ENCODE results near the gene SULT4A1.
"Not testable (repeated sequence)": the region's sequence is repeated elsewhere in the genome, so short reads cannot be mapped to it uniquely, and the experiment has no call there.

SULT4A1 gene

DNA sequence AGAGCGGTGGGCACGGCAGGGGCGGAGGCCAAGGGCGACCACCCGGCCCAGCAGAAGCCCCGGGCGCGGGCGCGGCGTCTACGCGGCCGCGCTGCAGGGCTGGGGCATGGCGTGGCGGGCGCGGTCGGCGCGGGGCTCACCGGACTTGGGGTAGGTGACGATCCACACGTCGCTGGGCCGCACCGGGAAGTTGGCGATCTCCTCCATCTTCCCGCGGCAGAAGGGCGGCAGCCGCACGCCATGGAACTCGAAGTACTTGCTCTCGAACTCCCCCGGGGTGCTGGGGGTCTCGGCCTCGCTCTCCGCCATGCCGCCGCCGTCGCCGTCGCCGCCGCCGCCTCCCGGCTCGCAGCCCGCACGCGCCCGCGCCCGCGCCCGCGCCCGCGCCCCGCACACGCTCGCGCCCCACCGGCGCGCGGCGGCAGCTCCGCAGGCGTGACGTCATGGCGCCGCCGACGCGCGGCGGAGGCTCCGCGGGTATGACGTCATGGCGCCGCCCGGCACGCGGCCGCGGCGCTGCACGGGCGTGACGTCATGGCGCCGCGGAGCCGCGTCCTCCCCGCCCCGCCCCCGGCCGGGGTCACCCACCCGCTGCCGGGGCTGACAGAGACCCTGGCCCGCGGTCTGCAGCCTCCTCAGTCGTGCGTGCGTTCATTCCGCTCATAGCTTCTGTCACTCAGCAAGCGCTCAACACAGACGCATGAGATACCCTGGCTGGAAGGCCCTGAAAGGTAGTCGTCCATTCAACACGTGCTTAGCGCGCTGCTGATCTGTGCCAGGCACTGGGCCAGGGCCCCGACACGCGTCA, at the start of gene SULT4A1:
Gene SULT4A1, minus strand, starts transcription at position 440 of the 808 bp plus-strand sequence. Its CDS starts 131 bp downstream, at position 309.
- no peak for DNase-seq

DNA sequence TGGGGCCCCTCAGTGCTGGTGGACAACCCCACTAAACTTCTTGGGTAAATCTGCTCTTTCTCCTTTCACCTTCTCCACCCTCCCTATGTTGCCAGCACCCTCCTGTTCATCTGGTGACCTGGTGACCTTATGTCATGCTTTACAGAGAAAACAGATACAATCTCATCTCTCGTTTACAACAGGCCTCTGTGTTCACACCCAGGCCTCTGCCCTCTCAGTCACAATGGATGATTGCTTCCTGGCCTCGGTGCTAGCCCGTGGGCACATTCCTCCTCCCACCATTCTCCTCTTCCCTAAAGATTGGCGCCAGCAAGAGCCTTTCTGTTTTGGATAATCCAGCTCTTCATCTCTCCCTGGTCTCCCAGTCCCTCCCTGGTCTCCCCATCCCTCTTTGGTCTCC, 49.0 kb upstream of the SULT4A1 start:
- no peak for DNase-seq

- DNase-seq, result no peak
Measured at GRCh38 chr22:43910178-43910695, 47.9 kb upstream of the SULT4A1 start.

DNA sequence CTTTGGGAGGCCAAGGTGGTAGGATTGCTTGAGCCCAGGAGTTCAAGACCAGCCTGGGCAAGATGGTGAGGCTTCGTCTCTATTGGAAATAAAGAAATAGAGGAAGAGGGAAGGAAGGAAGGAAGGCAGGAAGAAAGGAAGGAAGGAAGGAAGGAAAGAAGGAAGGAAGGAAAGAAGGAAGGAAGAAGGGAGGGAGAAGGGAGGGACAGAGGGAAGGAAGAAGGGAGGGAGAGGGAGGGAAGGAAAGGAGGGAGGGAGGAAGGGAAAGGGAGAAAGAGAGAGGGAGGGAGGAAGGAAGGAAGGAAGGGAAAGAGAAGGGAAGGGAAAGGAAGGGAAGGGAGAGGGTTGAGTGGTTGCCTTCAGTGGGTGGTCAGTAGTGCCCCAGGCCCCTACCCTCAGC, 47.4 kb upstream of the SULT4A1 start:
- DNase-seq, result no peak

- no peak for DNase-seq
Measured at GRCh38 chr22:43905681-43906080, 43.4 kb upstream of the SULT4A1 start.

DNA sequence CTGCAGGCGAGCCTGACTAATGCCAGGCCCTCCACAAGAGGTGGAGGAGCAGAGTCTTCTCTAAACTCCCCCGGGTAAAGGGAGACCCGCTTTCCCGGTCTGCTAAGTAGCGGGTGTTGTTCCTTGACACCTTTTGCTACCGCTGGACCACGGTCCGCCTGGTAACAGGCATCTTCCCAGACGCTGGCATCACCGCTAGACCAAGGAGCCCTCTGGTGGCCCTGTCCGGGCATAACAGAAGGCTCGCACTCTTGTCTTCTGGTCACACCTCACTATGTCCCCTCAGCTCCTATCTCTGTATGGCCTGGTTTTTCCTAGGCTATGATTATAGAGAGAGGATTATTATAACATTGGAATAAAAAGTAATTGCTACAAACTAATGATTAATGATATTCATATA, 42.1 kb upstream of the SULT4A1 start:
- not testable (repeated sequence) for DNase-seq

DNA sequence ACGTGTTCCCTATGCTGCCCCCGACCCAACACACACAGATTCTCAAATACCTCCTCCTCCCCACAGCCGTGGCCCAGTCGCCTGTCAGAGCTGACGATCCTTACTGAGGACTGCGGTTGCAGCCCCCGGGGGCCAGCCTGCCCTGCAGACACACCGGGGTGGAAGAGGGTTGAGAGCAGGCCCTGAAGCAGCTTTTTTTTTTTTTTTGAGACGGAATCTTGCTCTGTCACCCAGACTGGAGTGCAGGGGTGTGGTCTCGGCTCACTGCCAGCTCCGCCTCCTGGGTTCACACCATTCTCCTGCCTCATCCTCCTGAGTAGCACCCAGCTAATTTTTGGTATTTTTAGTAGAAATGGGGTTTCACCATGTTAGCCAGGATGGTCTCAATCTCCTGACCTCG, 40.7 kb upstream of the SULT4A1 start:
- DNase-seq, result not testable (repeated sequence)

GRCh38 chr22:43901976-43902643, 39.8 kb upstream of the SULT4A1 start:
- DNase-seq, result no peak

- no peak for DNase-seq
Measured at GRCh38 chr22:43900206-43900605, 37.9 kb upstream of the SULT4A1 start.

- DNase-seq, result no peak
Measured at GRCh38 chr22:43897751-43898261, 35.5 kb upstream of the SULT4A1 start.

- DNase-seq, result no peak
Measured at GRCh38 chr22:43895986-43896645, 33.8 kb upstream of the SULT4A1 start.

DNA sequence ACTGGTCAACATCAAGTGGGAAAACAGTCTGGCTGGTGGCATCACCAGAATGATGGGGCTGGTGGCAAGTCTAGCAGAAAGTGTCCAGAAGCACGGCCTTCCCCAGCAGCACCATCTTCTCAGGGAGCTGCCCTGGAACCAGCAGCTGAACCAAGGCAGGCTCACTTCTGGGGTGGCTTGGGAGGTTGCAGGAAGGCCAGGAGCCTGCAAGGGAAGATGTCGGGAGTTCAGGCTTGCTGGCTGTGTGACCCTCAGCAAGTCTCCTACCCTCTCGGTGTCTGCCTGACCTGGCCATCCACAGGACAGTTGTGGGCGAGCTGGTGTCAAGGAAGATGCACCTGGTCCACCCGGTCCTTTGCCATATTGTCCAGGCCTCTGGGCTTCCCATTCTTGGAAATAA, 31.8 kb upstream of the SULT4A1 start:
- DNase-seq, result no peak

DNA sequence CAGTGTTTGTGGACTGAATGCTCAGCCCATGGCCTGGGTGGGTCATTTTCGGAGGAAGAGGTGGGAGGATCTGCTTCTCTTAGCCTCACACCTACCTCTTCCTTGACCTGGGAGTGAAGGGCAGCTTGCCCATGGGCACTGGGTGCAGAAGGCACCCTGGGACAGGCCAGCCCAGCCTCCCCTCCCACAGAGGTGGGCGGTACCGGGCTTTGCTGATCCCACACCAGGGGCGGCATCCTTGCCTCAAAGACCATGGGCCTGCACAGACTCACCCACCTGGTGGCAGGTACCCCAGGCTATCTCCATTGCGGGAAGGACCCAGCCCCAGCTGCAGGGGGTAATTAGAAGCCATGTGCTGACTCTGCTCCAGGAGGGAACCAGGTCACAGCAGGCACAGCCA, 31.0 kb upstream of the SULT4A1 start:
- DNase-seq, result no peak

DNA sequence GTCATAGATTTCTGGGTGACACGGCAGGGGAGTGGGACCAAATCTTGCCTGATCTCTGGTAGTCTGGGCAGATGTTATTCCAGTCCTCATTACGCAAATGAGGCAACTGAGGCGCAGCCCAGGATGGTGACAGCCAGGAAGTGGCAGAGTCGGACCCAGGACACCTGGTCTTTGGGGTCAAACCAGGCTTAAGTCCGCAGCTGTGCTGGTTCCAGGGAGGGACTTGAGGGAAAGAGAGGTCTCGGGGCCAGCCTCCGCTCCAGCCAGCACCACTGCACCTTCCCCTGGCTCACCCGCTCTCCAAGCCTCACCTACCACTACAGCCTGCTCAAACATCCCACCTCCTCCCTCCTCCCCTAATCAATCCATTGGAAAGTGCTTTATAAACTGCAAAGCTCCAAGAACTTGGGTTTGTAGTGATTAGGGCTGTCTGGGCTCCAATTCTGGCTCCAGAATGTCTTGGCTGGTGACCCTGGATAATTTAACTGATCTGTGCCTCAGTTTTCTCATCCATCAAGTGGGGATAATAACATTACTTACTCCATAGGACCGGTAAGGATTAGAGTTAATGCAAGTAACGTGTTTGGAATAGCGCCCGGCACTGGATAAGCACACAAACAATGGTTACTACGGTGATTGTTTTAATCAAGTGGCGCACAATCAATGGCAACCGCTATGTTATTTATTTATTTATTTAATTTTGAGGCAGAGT, 30.0 kb upstream of the SULT4A1 start:
- no peak for DNase-seq

DNA sequence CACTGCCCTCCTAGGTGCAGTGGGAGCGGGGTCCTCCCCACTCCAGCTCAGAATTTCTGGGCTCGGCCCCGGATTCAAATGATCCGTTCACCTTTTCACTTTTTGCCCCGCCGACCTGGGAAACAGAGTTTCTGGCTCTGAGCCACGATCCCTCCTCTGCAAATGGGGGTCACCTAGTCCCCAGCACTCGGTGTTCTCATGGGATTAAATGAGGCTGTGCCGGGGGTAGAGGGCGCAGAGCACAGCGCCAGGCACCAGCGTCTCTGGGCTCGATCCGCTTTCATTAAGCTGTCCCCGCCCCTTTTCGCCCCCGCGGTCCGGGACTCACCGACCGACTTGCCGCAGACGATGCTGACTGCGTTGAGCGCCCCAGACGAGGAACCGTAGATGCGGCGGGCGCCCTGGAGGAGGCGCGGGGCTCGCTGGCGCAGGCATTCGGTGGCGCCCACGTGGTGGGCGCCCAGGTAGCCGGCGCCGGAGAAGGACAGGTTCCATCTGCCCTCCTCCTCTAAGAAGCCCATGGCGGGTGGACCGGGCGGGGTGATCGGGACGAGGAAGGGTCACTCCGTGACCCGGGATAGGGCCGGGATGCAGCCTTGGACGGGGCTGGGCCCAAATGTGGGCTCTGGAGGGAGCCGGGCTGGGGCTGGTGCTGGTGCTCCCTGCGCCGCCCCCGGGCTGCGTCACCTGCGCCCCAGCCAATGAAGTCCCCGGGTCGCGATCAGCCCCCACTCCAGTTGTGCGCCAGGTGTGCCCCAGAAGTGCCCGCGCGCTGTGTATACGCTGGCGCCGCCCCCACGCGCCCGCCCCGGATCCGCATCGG, 29.3 kb upstream of the SULT4A1 start, which contains the start of gene PNPLA5:
Gene PNPLA5, minus strand, starts transcription at position 654 of the 823 bp plus-strand sequence. Its CDS starts 133 bp downstream, at position 521.
- DNase-seq, result no peak

DNA sequence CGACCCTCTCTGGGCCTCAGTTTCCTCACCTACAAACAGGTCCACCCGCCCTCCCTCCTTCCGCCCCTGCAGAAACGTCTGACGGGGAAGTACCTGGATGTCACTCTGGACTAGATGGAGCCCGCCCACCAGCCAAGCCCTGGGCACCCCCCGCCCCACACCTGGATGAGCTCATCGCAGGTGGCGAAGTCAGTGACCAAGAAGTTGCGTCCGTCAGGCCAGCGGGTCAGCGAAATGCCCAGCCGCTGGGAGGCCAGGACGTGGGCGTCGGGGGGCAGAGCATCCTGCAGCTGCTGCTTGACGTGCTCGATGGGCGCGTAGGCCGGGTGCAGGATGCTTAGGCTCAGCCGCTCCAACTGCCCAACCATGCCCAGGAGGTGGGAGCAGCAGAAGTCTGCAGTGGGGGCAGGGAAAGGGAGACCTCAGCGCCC, 28.6 kb upstream of the SULT4A1 start:
- no peak for DNase-seq

GRCh38 chr22:43889860-43890253, 27.5 kb upstream of the SULT4A1 start:
- DNase-seq, result no peak

DNA sequence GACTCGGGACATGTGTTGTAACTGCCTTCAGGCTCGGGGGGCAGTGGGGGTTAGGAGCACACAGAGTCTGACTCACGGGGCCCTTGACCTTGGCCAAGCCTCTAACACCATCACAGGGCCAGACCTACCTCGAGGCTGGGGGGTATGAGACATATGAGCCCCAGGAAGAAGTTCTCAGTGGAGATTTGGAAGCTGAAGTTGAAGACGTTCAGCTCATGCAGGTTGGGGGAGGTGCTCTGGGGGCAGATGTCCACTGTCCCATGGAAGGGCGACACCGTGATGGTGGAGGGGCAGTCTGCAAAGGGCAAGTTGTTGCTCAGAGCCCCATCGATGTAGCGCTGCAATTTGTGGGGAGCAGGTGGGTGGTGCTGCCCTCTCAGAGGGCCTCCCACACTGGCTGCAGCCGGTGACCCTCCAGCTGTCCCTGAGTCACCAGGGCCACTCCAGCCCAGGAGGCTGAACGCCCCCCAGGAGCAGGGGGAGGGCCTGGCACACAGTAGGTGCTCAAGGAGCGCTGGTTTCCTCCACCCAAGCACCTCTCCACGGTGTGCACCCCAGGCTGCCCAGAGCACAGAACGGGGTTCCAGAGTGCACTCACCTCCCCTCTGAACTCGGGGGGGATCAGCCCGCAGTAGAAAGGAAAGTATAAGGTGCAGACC, 27.0 kb upstream of the SULT4A1 start:
- DNase-seq, result no peak

GRCh38 chr22:43888740-43889139, 26.4 kb upstream of the SULT4A1 start:
- no peak for DNase-seq

GRCh38 chr22:43887391-43887790, 25.1 kb upstream of the SULT4A1 start:
- DNase-seq, result no peak

DNA sequence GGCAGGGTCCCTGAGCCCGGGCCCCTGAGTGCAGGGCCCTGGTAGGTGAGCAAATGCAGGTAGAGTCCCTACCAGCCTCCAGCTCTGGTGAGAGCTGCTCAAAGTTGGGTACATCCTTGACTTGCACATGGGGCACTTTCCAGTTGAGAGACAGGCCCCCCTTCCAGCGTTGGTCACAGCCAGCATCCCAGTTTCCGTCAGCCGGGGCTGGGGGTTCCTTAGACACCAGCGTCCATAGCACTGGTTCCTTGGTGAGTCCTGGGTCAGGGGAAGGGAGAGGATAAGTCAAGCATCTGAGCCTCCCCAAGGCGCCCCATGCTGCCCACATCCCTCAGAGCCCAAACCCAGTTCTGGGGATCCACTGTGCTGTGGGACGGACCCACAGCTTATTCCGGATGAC, 23.9 kb upstream of the SULT4A1 start:
- DNase-seq, result no peak

Data from NK-92 treated with Interleukin-12 subunit alpha and Interleukin-12 subunit beta, amount 100 ng/mL, for 24 hours (cell line).